Endodermal cell (in vitro differentiated cells): ENCODE results near the gene MYH9. TPM values are rescaled to one million over a fixed set of nuclear protein-coding genes. Genes with fewer than 3 reads are reported as not detected.
"Not testable (repeated sequence)": the region's sequence is repeated elsewhere in the genome, so short reads cannot be mapped to it uniquely, and the experiment has no call there.

Experiments used
- DNase-seq: peaks from one replicate; pipeline ENCODE4 v3.0.0-alpha.2; 2017
- H3K27ac ChIP-seq: 2 replicates; pipeline ENCODE4 v1.5.1; 2013; ENCODE audit warnings: mild to moderate bottlenecking, low read depth, low read length, moderate library complexity
- H3K27me3 ChIP-seq: 2 replicates; pipeline ENCODE4 v1.6.1; 2013; ENCODE audit warnings: mild to moderate bottlenecking, low read length, moderate library complexity; ENCODE audit not compliant: insufficient read depth, control insufficient read depth, poor library complexity, severe bottlenecking
- H3K36me3 ChIP-seq: 2 replicates; pipeline ENCODE4 v1.7.0; 2013; ENCODE audit warnings: mild to moderate bottlenecking, low read length, moderate library complexity; ENCODE audit not compliant: control insufficient read depth, insufficient read depth
- H3K4me1 ChIP-seq: one replicate; pipeline ENCODE4 v1.7.0; 2013; ENCODE audit warnings: low read length; ENCODE audit not compliant: control insufficient read depth, insufficient read depth
- H3K4me3 ChIP-seq: 2 replicates; pipeline ENCODE4 v1.5.1; 2013; ENCODE audit warnings: mild to moderate bottlenecking, low read length, moderate library complexity
- H3K9ac ChIP-seq: 2 replicates; pipeline ENCODE4 v1.6.1; 2013; ENCODE audit warnings: mild to moderate bottlenecking, low read length, moderate library complexity; ENCODE audit not compliant: poor library complexity, severe bottlenecking; ENCODE audit errors: extremely low read depth
- H3K9me3 ChIP-seq: 2 replicates; pipeline ENCODE4 v1.6.1; 2013; ENCODE audit warnings: mild to moderate bottlenecking, low read length, moderate library complexity; ENCODE audit not compliant: control insufficient read depth
- H3K27ac Mint-ChIP-seq: 2 replicates; pipeline ENCODE4 v1.8.0; 2020; ENCODE audit warnings: mixed read lengths
- H3K27me3 Mint-ChIP-seq: 2 replicates; pipeline ENCODE4 v1.8.0; 2021; ENCODE audit warnings: mild to moderate bottlenecking, mixed read lengths; ENCODE audit not compliant: insufficient read depth
- H3K36me3 Mint-ChIP-seq: 2 replicates; pipeline ENCODE4 v1.8.0; 2020; ENCODE audit warnings: low read depth, mixed read lengths
- H3K4me1 Mint-ChIP-seq: 2 replicates; pipeline ENCODE4 v1.8.0; 2020; ENCODE audit warnings: mixed read lengths
- H3K4me3 Mint-ChIP-seq: 2 replicates; pipeline ENCODE4 v1.8.0; 2020; ENCODE audit warnings: mild to moderate bottlenecking, moderate library complexity, mixed read lengths
- H3K9me3 Mint-ChIP-seq: 2 replicates; pipeline ENCODE4 v1.8.0; 2020; ENCODE audit warnings: mild to moderate bottlenecking, mixed read lengths
- CTCF ChIP-seq: fragments of 200-600 bp; sonication (generic); conservative IDR thresholded peaks from 2 replicates; pipeline ENCODE4 v1.5.0; 2021; ENCODE audit warnings: antibody characterized with exemption, mild to moderate bottlenecking
- WGBS, 2 experiments: methylation state at CpG; one replicate each; pipeline versions ENCODE4 v1.1.5 to v1.1.7; 2013; ENCODE audit warnings: missing lambda C conversion rate in 2 of 2, mixed read lengths in 1 of 2; ENCODE audit not compliant: insufficient coverage in 1 of 2, insufficient read length in 1 of 2; 5-methylcytosine and 5-hydroxymethylcytosine counted together
- total RNA-seq, 2 donors: library from RNA; stranded (reverse); fragmentation: NEBNext Ultra II Directional in 1 of 2; extraction: Animal tissue kit (Norgen Biotek cat#: 25700) in 1 of 2; gene quantifications; 2 replicates in 1 of 2; 3 replicates in 1 of 2; pipeline ENCODE4 v1.2.1, GENCODE V29; 2021

The MYH9 gene
- total RNA-seq, 2 donors from 2014 or later, result 270 to 288 TPM

DNA sequence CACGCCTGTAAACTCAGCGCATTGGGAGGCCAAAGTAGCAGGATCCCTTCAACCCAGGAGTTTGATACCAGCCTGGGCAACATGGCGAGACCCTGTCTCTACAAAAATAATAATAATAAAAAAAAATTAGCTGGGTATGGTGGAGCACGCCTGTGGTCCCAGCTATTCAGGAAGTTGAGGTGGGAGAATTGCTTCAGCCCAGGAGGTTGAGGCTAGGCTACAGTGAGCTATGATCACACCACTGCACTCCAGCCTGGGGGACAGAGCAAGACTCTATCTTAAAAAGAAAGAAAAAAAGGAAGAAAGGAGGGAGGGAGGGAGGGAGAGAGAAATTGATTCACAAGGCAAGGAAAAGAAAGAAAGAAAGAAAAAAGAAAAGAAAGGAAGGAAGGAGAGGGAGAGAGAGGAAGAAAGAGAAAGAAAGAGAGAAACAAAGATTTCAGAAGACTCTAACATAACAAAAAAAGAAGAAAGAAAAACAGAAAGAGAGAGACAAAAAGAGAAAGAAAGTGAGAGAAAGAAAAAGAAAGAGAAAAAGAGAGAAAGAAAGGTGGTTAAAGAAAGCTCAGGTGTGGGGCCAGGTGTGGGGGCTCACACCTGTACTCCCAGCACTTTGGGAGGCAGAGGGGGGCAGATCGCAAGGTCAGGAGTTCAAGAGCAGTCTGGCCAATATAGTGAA, 37.3 kb upstream of the MYH9 start:
- peaks cover 5% of the 10 kb centered on the region for H3K4me1 ChIP-seq
- H3K9me3 Mint-ChIP-seq, result no peaks in the 10 kb centered on the region
- no peak overlapping the region for H3K9ac ChIP-seq
- no peak overlapping the region for H3K27ac ChIP-seq
- TF ChIP-seq CTCF, result no peak
- DNase-seq, result no peak
- no peaks in the 10 kb centered on the region for H3K27me3 Mint-ChIP-seq
- H3K4me3 ChIP-seq, result no peak overlapping the region
- peaks cover 9% of the 10 kb centered on the region for H3K4me1 Mint-ChIP-seq
- H3K27ac Mint-ChIP-seq, result no peak overlapping the region
- no peaks in the 10 kb centered on the region for H3K36me3 Mint-ChIP-seq
- 91% methylated on average over 4 of the region's 5 CpGs; no CpG with 5 or more reads in 1 of the 2 experiments for WGBS, 2 experiments
- H3K4me3 Mint-ChIP-seq, result no peak overlapping the region
- no peaks in the 10 kb centered on the region for H3K9me3 ChIP-seq
- no peaks in the 10 kb centered on the region for H3K27me3 ChIP-seq
- no peaks in the 10 kb centered on the region for H3K36me3 ChIP-seq

DNA sequence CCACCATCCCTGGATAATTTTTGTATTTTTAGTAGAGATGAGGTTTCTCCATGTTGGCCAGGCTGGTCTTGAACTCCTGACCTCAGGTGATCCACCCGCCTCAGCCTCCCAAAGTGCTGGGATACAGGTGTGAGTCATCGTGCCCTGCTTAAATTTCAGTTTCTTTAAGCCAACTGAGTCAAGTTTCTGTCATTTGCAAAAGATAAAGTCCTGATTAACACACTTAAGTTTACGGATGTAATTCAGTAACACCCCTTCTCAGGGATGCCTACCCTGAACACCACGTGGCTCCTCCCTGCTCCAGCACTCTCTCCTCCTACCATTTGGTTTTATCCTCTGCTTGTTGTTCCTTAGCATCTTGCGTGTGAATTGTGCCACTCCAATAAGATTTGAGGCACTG, 36.7 kb upstream of the MYH9 start:
- H3K27ac Mint-ChIP-seq, H3K9ac ChIP-seq, H3K27me3 Mint-ChIP-seq, DNase-seq, H3K36me3 ChIP-seq, H3K9me3 ChIP-seq, H3K4me3 Mint-ChIP-seq, H3K27ac ChIP-seq, H3K4me1 ChIP-seq, H3K27me3 ChIP-seq, H3K9me3 Mint-ChIP-seq, H3K4me3 ChIP-seq, H3K36me3 Mint-ChIP-seq: not testable (repeated sequence)
- peaks cover 11% of the 10 kb centered on the region for H3K4me1 Mint-ChIP-seq
- WGBS, 2 experiments, result 92 to 98% methylated on average over 5 of the region's 5 CpGs

GRCh38 chr22:36423461-36424404, 36.0 kb upstream of the MYH9 start:
- H3K9ac ChIP-seq, result no peak overlapping the region
- Mint-ChIP-seq H3K4me3 (no peak overlapping the region), H3K27ac (no peak overlapping the region), H3K9me3 (no peaks in the 10 kb centered on the region), H3K27me3 (no peaks in the 10 kb centered on the region), H3K4me1 (peaks cover 15% of the 10 kb centered on the region), H3K36me3 (no peaks in the 10 kb centered on the region)
- 96% methylated on average over 11 of the region's 16 CpGs for WGBS, 2 experiments
- H3K9me3 ChIP-seq, result no peaks in the 10 kb centered on the region
- H3K4me1 ChIP-seq, result peaks cover 5% of the 10 kb centered on the region
- DNase-seq, result no peak
- peak; percentile 47 for TF ChIP-seq CTCF
- no peaks in the 10 kb centered on the region for H3K27me3 ChIP-seq
- no peak overlapping the region for H3K4me3 ChIP-seq
- H3K27ac ChIP-seq, result no peak overlapping the region
- H3K36me3 ChIP-seq, result no peaks in the 10 kb centered on the region
